Uterus (tissue), 2 donors: ENCODE data around the gene HMGN4.

ENCODE experiments used
- POLR2A ChIP-seq, 2 donors: fragments of 450-650 bp; IDR thresholded peaks; one replicate each; pipeline ENCODE4 v1.6.1; 2016; ENCODE audit warnings: antibody characterized with exemption in 2 of 2, mild to moderate bottlenecking in 1 of 2, moderate library complexity in 1 of 2
- TF ChIP-seq, protein P1 (sequence below), 4 experiments: fragments of 200-600 bp in 2 of 4; fragments of 450-650 bp in 2 of 4; sonication (generic) in 2 of 4; IDR thresholded peaks; one replicate each; pipeline ENCODE4 v1.5.1; 2016 to 2019; ENCODE audit warnings: antibody characterized with exemption in 4 of 4, mild to moderate bottlenecking in 2 of 4, moderate library complexity in 1 of 4

DNA sequence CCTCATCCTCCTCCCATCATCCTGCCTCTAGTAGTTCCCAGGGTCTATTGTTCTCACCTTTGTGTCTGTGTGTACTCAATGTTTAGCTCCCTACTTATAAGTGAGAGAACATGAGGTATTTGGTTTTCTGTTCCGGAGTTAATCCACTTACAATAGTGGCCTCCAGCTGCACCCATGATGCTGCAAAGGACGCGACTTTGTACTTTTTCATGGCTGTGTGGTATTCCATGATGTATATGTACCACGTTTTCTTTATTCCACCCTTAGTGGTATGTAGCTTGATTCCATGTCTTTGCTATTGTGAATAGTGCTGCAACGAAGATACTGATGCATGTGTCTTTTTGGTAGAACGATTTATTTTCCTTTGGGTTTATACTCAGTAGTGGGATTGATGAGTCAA is 40.1 kb downstream of the HMGN4 start:
- no peak for TF ChIP-seq POLR2A (IDR thresholded peaks at IDR 0.05)
- TF ChIP-seq, protein P1, sequence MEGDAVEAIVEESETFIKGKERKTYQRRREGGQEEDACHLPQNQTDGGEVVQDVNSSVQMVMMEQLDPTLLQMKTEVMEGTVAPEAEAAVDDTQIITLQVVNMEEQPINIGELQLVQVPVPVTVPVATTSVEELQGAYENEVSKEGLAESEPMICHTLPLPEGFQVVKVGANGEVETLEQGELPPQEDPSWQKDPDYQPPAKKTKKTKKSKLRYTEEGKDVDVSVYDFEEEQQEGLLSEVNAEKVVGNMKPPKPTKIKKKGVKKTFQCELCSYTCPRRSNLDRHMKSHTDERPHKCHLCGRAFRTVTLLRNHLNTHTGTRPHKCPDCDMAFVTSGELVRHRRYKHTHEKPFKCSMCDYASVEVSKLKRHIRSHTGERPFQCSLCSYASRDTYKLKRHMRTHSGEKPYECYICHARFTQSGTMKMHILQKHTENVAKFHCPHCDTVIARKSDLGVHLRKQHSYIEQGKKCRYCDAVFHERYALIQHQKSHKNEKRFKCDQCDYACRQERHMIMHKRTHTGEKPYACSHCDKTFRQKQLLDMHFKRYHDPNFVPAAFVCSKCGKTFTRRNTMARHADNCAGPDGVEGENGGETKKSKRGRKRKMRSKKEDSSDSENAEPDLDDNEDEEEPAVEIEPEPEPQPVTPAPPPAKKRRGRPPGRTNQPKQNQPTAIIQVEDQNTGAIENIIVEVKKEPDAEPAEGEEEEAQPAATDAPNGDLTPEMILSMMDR (IDR thresholded peaks at IDR 0.05) = no peak
